Esophagus muscularis mucosa (tissue), 3 donors: ENCODE data around the gene CKAP5.

ENCODE experiments used
- CTCF ChIP-seq, 3 experiments: fragments of 200-600 bp in 2 of 3; fragments of 450-650 bp in 1 of 3; sonication (generic) in 2 of 3; IDR thresholded peaks; one replicate each; pipeline ENCODE4 v1.5.1; 2017 to 2019; ENCODE audit warnings: antibody characterized with exemption in 3 of 3, mild to moderate bottlenecking in 2 of 3, moderate library complexity in 1 of 3
- POLR2AphosphoS5 ChIP-seq, 2 donors: sonication (generic); formaldehyde crosslinking; IDR thresholded peaks; one replicate each; pipeline ENCODE4 v1.6.1; 2017; ENCODE audit warnings: antibody characterized with exemption in 2 of 2

GRCh38 chr11:46840116-46840515, 6.0 kb downstream of the CKAP5 start:
- no peak for TF ChIP-seq CTCF (IDR thresholded peaks at IDR 0.05)
- no peak for TF ChIP-seq POLR2AphosphoS5 (IDR thresholded peaks at IDR 0.05)
